ENCODE data around the gene TSPEAR. TPM values are rescaled to one million over a fixed set of nuclear protein-coding genes. Genes with fewer than 3 reads are reported as not detected.

The TSPEAR gene
- polyA plus RNA-seq, 1 of the 3 experiments (the other 2 are of a cell fraction), result 0.08 TPM

DNA sequence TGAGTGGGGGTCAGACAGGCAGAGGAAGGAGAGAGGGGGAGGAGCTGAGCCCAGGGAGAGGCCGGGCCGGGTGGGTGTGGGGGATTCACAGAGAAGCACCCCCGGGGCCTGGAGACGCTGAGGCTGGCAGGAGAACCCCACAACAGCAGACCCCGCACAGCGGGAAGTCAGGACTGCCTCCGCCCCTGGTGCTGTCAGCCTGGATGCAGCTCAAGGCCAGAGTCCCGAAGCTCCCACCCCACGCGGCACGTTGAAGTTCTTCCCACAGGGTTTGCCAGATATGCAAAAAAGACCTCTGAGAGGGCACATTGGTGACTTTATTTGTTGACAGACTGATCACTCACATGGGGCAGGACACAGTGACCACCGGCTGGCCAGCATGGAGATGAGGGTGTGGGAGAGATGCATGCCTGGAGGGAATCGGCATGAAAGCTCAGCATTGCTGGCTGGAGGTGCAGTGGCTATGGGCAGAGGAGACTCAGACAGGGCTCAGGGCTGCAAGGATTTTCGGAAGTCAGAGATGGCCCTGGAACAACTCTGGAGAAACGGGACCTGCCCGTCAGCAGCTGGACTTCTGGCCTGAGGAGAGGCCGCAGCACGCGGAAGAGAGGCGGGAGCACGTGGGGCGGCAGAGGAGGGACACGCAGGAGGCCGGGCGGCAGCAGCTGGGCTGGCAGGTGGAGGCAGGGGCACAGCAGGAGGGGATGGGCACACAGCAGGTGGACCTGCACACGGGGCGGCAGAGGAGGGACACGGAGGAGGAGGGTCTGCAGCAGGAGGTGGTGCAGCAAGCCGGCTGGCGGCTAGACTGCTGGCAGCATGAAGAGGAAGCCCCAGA lies 153.7 kb downstream of the TSPEAR start:
- WGBS (ENCODE audit: low lambda C conversion rate), result 17% methylated on average over 22 of the region's 30 CpGs
- Histone ChIP-seq H3K36me3 (replicated peaks in 1 of 2; ENCODE audit: control insufficient read depth in 1 of 2, insufficient read depth in 2 of 2, low read length in 1 of 2) (no peaks in the 10 kb centered on the region), H2AFZ (ENCODE audit: low read depth) (no peak overlapping the region), H3K9me3 (no peaks in the 10 kb centered on the region), H3K79me2 (ENCODE audit: insufficient read depth) (no peaks in the 10 kb centered on the region), H3K4me3 (ENCODE audit: low read depth in 2 of 2, low read length in 1 of 2) (no peak overlapping the region), H3K9ac (no peak overlapping the region), H4K20me1 (ENCODE audit: insufficient read depth) (no peaks in the 10 kb centered on the region), H3K4me2 (no peak overlapping the region), H3K4me1 (ENCODE audit: control insufficient read depth in 1 of 2, insufficient read depth in 2 of 2, low read depth in 1 of 2, low read length in 1 of 2) (no peaks in the 10 kb centered on the region), H3K27ac (ENCODE audit: low read depth in 2 of 2, low read length in 1 of 2) (no peak overlapping the region), H3K9me2 (no peaks in the 10 kb centered on the region), H3F3A (replicated peaks; ENCODE audit: insufficient read depth) (no peaks in the 10 kb centered on the region), H3K27me3 (ENCODE audit: insufficient read depth) (peaks cover 53% of the 10 kb centered on the region)
- CTCF ChIA-PET, result no interaction called here
- POLR2A ChIA-PET, result no interaction called here
- TF ChIP-seq USF1 (IDR thresholded peaks at IDR 0.05; ENCODE audit: borderline replicate concordance, low read depth) (no peak), FOXJ3 (CRISPR knock-in tag; IDR thresholded peaks at IDR 0.05) (no peak), TCF12 (IDR thresholded peaks at IDR 0.05) (no peak), YY1 (IDR thresholded peaks at IDR 0.05; ENCODE audit: low read depth) (no peak), MEF2A (IDR thresholded peaks at IDR 0.05; ENCODE audit: borderline replicate concordance, low read depth) (no peak), TEAD4 (IDR thresholded peaks at IDR 0.05; ENCODE audit: borderline replicate concordance, insufficient read depth) (no peak), EP300 (IDR thresholded peaks at IDR 0.05; ENCODE audit: borderline replicate concordance in 1 of 2, low read depth in 1 of 2, low read length in 1 of 2) (no peak), JUND (IDR thresholded peaks at IDR 0.05) (no peak), TAF1 (IDR thresholded peaks at IDR 0.05; ENCODE audit: borderline replicate concordance, low read depth, low read length) (no peak), NFIC (IDR thresholded peaks at IDR 0.05; ENCODE audit: borderline replicate concordance) (no peak), SIN3A (IDR thresholded peaks at IDR 0.05; ENCODE audit: borderline replicate concordance, low read depth, low read length) (no peak), FOXM1 (IDR thresholded peaks at IDR 0.05; ENCODE audit: low read depth) (no peak), POLR2AphosphoS5 (IDR thresholded peaks at IDR 0.05; ENCODE audit: low read depth, low read length) (no peak), RAD21 (IDR thresholded peaks at IDR 0.05; ENCODE audit: low read length) (no peak), SMC3 (IDR thresholded peaks at IDR 0.05; ENCODE audit: low read depth, low read length) (no peak), EZH2phosphoT487 (IDR thresholded peaks at IDR 0.05; ENCODE audit: borderline replicate concordance, low read depth) (no peak)
- TF ChIP-seq, protein P1, sequence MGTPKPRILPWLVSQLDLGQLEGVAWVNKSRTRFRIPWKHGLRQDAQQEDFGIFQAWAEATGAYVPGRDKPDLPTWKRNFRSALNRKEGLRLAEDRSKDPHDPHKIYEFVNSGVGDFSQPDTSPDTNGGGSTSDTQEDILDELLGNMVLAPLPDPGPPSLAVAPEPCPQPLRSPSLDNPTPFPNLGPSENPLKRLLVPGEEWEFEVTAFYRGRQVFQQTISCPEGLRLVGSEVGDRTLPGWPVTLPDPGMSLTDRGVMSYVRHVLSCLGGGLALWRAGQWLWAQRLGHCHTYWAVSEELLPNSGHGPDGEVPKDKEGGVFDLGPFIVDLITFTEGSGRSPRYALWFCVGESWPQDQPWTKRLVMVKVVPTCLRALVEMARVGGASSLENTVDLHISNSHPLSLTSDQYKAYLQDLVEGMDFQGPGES (IDR thresholded peaks at IDR 0.05; ENCODE audit: low read depth, low read length), result no peak
- TF ChIP-seq, protein P2, sequence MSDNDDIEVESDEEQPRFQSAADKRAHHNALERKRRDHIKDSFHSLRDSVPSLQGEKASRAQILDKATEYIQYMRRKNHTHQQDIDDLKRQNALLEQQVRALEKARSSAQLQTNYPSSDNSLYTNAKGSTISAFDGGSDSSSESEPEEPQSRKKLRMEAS (IDR thresholded peaks at IDR 0.05; ENCODE audit: low read depth), result no peak
- TF ChIP-seq, protein P3, sequence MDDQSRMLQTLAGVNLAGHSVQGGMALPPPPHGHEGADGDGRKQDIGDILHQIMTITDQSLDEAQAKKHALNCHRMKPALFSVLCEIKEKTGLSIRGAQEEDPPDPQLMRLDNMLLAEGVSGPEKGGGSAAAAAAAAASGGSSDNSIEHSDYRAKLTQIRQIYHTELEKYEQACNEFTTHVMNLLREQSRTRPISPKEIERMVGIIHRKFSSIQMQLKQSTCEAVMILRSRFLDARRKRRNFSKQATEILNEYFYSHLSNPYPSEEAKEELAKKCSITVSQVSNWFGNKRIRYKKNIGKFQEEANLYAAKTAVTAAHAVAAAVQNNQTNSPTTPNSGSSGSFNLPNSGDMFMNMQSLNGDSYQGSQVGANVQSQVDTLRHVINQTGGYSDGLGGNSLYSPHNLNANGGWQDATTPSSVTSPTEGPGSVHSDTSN (IDR thresholded peaks at IDR 0.05), result no peak
- DNase-seq, result no peak

All from SK-N-SH (cell line).